Gastroesophageal sphincter (tissue), 3 donors: ENCODE results near the gene CAPS.

ENCODE experiments used
- POLR2A ChIP-seq, 2 donors: fragments of 450-650 bp; IDR thresholded peaks; one replicate each; pipeline ENCODE4 v1.6.1; 2017; ENCODE audit warnings: antibody characterized with exemption in 2 of 2, mild to moderate bottlenecking in 2 of 2, moderate library complexity in 1 of 2
- TF ChIP-seq, protein P1 (sequence below), 4 experiments: fragments of 200-600 bp in 2 of 4; fragments of 450-650 bp in 2 of 4; sonication (generic) in 1 of 4; IDR thresholded peaks; one replicate each; pipeline ENCODE4 v1.5.1; 2017 to 2019; ENCODE audit warnings: antibody characterized with exemption in 4 of 4, mild to moderate bottlenecking in 2 of 4, moderate library complexity in 2 of 4

DNA sequence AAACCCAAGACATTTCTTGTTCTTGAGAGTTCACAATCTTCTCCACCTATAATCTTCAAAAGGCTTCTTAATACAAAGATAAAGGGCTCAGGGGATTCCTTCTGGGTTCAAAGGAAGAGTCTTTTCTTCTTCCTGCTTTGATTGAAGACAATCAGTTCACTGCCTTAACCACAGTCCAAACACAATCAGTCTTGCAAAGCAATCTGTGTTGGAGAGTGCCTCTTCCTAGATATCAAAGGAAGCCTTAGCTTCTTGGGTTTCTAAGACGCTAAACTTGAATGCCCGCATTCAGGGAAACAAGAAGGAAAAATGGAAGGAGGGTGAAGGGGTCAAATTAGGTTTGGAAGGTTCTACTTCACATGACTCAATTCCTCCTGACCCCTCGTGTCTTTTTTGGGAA lies 36.7 kb downstream of the CAPS start:
- TF ChIP-seq, protein P1, sequence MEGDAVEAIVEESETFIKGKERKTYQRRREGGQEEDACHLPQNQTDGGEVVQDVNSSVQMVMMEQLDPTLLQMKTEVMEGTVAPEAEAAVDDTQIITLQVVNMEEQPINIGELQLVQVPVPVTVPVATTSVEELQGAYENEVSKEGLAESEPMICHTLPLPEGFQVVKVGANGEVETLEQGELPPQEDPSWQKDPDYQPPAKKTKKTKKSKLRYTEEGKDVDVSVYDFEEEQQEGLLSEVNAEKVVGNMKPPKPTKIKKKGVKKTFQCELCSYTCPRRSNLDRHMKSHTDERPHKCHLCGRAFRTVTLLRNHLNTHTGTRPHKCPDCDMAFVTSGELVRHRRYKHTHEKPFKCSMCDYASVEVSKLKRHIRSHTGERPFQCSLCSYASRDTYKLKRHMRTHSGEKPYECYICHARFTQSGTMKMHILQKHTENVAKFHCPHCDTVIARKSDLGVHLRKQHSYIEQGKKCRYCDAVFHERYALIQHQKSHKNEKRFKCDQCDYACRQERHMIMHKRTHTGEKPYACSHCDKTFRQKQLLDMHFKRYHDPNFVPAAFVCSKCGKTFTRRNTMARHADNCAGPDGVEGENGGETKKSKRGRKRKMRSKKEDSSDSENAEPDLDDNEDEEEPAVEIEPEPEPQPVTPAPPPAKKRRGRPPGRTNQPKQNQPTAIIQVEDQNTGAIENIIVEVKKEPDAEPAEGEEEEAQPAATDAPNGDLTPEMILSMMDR (IDR thresholded peaks at IDR 0.05) = no peak
- no peak for TF ChIP-seq POLR2A (IDR thresholded peaks at IDR 0.05)
